Measurements from ENCODE around the gene CAPS. TPM values are rescaled to one million over a fixed set of nuclear protein-coding genes. Genes with fewer than 3 reads are reported as not detected.

Gene CAPS
- total RNA-seq = 0.84 and 1.6 TPM in 2 replicates

DNA sequence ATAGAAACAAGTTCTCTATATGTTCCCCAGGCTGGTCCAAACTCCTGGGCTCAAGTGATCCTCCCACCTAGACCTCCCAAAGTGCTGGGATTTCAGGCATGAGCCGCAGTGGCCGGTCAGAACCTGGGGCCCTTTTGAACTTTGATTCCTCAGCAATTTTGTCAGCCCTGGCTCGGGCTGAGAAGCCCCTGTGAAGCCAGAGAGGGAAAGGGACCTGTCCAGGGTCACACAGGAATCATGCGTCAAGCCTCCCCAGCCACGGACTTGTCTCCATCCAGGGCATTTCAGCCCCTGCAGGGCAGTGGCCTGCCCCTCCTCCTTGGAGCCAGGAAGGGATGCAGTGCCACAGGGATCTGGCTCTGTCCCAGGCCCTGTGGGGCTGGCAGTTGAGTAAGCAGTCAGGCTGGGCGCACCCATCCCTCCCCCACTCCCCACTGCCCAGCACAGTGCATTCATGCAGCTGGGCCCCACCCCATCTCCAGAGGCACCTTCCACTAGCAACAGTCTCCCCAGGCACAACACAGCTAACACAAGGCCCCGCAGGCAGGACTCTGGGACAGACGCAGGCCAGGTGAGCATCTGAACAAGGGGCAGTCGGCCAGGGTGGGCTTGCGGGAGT is at the start of gene CAPS:
Gene CAPS (plus strand): TSS at position 516 of the 619 bp plus-strand sequence. CDS start 153 bp downstream, outside the sequence.

DNA sequence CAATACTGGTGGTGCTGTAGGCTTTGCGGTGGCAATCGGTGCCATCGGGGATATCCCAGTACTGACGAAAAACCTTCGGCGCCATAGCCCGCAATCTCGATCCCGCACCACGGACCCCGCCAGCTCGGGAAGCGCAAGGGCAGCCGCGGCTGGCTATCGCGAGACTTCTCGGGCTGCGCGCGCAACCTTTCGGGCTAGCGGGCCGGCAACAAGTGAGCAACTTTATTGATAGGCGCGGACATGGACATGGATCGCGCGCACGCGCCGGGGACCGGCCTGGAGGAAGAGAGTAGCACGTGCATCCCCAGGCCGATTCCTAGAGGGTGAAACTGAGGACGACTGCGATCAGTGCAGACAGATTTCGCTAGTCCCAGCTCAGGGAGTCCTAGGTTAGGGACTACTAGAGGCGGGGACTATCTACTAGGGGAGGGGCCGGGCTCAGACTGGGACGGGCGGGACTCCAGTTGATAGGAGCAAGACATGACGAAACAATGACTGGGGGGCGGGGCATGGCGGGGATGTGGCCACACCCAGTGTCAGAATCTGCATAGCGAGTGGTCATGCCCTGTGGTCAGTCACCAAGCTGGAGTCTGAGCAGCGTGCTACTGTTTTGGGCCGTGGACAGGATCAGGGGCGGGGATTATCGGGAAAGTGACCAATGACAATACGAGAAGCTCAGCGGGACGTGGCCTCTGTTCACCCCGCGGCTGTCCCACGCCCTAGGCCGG is 10.3 kb upstream of the CAPS start, which contains the start of gene NDUFA11:
Gene NDUFA11 (minus strand): TSS at position 167 of the 728 bp plus-strand sequence. CDS start 82 bp downstream, at position 85.

DNA sequence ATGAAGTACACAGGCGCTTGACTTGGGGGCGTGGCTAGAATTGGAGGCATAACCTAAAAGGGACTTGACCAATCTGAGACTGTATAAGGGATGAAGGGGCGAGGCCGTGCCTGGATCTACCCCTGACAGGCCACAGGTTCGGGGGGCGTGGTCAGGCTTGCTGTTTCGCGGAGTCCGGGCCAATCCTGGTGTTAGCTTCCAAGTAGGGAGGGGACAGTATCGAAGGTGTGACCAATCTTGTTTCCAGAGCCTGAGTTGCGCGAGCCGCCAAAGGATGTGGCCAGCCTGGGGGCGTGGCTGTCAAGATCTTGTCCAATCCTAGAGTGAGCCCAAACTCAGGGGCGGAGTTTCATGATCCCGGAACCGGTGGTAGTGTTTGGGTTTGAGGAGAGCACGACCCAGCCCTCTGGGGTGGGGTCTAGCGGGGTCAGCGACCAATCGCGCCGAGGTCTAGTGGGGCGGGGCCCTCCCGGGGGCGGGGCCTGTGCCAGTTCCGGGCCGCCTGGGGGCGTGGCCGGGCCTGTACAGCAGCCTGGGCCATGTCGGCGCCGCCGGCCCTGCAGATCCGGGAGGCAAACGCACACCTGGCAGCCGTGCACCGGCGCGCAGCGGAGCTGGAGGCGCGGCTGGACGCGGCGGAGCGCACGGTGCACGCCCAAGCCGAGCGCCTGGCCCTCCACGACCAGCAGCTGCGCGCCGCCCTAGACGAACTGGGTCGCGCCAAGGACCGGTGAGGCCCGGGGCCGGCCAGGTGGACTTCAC is 9.5 kb upstream of the CAPS start, which contains the start of gene VMAC:
Gene VMAC (plus strand): TSS at position 521 of the 762 bp plus-strand sequence. CDS start 19 bp downstream, at position 540.

Other genes with a start within 250 kb of the CAPS start
- 52.2 and 59.2 TPM in 2 replicates for gene MICOS13, start 233.7 kb upstream of the CAPS start, total RNA-seq
- 5.0 and 16.0 TPM in 2 replicates for gene HSD11B1L, start 233.2 kb upstream of the CAPS start, total RNA-seq
- gene RPL36, start 224.0 kb upstream of the CAPS start, total RNA-seq = 1,765 and 1,895 TPM in 2 replicates
- gene LONP1, start 194.1 kb upstream of the CAPS start, total RNA-seq = 100 and 119 TPM in 2 replicates
- not detected in 2 replicates for gene CATSPERD, start 193.6 kb upstream of the CAPS start, total RNA-seq
- gene PRR22, start 129.5 kb upstream of the CAPS start, total RNA-seq = 0.16 and 2.1 TPM in 2 replicates
- gene DUS3L, start 123.1 kb upstream of the CAPS start, total RNA-seq = 25.5 and 37.9 TPM in 2 replicates
- gene NRTN, start 109.2 kb upstream of the CAPS start, total RNA-seq = not detected in 2 replicates
- not detected in 2 replicates for gene FUT6, start 74.6 kb upstream of the CAPS start, total RNA-seq
- 0.31 TPM in 1 of 2 replicates, not detected in the other for gene FUT3, start 62.8 kb upstream of the CAPS start, total RNA-seq
- gene FUT5, start 43.7 kb upstream of the CAPS start, total RNA-seq = not detected in 2 replicates
- gene NDUFA11, start 10.5 kb upstream of the CAPS start, total RNA-seq = 274 and 382 TPM in 2 replicates
- 2.5 and 5.4 TPM in 2 replicates for gene VMAC, start 9.4 kb upstream of the CAPS start, total RNA-seq
- 35.9 and 57.9 TPM in 2 replicates for gene RANBP3, start 63.9 kb downstream of the CAPS start, total RNA-seq
- 13.0 and 16.7 TPM in 2 replicates for gene RFX2, start 196.2 kb downstream of the CAPS start, total RNA-seq
- not detected in 2 replicates for gene ACSBG2, start 221.4 kb downstream of the CAPS start, total RNA-seq